IPS DF 4.7 (cell line): ENCODE results near the gene TRAPPC3.
A peak's percentile ranks its signal among the peaks of the same experiment; 100 is the strongest.

Source experiments
- DNase-seq: peaks from one replicate; pipeline ENCODE4 v3.0.0-alpha.2; 2013; ENCODE audit warnings: low spot score; ENCODE audit errors: extremely low read depth

The TRAPPC3 gene

DNA sequence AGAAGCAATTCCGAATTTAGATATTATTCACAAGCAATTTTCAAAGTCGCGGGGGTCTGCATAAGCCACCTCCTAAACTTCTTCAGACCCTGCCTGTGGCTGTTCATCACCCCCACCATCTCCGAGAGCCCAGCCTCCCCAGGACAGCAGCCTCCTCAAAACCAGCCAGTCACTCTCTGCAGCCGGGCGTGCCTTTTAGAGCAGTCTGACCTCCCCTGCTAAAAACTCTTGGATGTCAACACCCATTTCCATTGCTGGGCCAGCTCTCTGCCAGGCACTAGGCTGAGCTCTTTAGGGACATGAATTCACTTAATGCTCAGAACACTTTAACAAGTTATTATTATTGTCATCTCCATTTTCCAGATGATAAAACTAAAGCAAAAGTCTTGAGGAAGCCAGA lies 48.9 kb downstream of the TRAPPC3 start:
- no peak for DNase-seq

DNA sequence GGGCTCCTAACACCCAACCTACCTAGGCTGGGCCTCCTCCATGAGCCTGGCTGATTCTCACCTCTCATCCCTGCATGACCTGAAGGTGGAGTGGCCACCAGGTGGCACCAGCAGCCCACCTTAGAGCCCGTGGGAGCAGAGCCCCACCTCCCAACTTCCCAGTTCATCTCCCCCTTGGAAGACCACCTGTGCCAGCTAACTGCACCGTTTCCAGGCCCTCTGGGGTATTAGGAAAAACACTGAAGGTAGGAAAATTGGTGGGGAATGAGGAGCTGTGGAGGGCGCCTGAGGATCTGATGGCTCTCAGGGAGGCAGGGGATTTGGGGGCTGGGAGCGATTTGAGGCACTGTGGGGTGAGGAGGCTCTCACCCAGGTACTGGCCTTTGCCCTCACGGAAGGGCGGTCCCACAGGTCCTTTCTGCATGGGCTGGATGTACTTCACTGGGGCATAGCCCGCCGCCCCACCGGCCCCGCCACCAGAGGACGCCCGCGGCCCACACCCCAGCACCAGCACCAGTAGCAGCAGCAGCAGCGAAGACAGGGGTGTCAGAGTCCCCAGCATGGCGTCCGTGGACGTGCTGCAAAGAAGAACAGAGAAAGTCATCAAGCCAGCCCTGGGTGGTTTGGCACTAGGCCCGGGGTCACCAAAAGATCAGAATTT lies 49.5 kb downstream of the TRAPPC3 start:
- DNase-seq: peak; percentile 64

DNA sequence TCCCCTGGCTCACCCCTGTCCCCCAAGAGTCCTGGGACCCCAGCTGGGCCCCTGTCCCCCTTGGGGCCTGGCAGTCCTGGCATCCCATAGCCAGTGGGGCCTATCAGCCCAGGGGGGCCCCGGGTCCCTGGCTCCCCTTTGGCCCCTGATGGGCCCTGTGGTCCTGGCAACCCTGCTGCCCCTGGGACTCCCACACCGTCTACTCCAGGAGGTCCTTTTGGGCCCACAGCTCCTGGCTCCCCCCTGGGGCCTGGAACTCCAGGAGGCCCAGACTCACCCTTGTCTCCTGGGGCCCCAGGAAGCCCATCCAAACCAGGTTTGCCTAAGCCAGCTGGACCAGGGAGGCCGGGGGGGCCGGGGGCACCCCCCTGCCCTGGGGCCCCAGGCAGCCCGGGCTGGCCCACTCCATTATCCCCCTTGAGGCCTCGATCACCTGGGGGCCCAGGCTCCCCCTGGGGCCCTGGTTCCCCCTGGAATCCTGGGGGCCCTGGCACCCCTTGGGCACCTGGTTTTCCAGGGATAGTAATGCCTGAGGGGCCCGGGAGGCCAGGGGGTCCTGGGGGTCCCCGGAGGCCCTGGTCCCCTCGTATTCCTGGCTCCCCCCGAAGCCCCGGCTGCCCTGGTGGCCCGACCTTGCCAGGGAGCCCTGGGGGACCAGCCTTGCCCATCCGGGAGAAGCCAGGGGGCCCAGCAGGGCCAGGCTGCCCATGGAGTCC lies 50.5 kb downstream of the TRAPPC3 start:
- DNase-seq: no peak

DNA sequence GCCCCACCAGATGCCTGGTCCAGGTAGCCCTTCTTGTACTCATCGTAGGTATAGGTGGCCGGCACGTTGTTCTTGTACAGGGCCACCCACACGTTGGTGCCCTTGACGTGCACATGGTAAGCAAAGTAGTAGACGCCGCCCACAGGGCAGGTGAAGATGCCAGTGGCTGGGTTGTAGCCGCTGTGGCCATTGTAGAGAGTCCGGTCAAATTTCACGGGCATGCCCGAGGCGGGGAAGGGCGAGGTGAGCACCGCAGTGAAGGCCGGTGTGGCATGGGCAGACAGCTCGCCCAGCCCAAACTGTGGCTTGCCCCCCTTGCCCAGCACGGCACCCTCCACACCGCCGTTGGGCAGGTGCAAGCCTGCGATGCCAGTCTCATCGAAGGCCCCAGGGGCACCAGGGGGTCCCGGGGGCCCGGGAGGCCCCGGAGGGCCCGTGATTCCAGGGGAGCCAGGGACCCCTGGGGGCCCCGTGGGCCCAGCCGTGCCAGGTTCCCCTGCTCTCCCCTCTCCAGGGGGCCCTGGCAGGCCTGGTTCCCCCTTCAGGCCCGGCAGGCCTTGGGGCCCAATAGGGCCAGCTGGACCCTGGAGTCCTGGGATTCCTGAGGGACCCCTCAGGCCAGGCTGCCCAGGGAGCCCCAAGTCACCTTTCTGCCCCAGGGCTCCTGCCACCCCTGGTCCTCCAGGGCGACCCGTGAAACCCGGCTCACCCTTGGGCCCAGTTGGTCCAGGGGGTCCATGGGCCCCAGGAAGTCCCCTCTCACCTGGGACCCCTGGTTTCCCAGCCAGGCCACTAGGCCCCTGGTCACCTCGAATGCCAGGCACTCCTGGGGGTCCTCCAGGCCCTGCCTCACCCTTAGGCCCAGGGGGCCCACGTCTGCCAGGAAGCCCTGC lies 51.3 kb downstream of the TRAPPC3 start:
- DNase-seq: no peak

DNA sequence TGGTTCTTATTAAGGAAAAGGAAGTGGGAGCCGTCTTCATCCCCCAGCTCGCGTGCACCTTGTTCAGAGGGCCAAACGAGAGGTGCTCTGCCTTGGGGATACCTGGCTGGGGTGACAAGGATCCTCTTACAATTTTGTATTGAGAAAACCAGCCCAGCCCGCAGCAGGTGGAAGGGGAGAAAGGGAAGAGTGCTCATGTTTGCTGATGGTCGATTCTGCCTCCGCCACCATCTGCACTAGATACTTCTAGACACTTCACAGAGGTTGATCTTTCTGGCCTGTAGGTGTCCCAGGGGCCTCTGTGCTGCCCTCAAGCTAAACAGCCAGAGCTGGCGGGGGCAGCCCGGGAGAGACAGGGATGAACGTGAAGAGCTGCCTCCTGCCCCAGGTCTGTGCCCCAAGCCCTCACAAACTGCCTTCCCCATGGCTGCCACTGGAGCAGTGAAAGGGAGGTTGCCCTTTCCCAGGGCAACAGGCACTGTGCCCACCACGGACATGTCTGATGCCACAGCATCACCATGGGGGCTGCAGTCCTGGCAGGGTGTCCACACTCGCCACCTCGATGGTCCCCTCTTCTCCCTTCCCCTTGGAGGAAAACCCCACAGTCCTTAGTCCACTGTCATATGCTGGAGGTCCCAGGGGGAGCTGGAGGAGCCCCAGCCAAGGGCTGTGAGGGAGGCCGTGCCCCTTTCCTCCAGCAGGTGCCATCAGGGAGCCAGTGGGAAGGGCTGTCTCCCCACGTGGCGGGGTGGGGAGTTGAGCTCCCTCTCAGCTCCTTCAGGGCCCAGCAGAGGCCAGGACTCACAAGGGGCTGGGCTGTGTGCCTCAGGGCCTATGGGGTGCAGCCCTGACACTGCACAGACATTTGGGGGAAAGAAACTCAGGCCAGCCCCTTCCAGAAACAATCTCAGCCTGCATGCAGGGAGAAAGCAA lies 52.5 kb downstream of the TRAPPC3 start:
- DNase-seq: no peak

DNA sequence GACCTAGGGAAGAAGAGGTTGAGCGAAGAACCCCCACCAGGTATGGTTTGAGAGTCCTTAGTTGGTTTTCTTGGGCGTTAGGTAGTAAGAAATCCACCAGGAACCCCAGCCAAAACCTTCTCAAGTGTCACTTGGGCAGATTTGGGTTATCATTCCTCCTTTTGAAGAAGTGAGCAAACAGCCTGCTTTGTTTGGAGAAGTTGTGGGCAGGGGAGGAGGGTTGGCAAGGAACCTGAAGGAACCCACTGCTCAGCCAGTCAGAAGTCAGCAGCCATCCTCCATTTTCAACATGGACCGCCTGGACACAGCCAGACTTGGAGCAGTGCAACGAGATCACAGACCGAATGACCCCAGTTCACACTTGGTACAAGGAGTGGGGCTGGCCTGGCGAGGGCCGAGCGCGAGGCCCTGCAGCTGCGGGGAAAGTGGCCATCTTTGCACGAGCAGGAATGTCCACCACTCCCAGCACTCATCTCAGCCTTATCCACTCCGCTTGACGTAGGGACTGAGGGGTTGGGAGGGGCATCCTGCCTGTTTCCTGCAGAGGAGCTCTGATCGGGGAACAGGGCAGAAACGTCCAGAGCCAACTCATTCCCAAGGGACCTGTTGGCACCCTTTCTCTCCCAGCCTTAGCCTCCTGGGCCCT lies 53.4 kb downstream of the TRAPPC3 start:
- no peak for DNase-seq

DNA sequence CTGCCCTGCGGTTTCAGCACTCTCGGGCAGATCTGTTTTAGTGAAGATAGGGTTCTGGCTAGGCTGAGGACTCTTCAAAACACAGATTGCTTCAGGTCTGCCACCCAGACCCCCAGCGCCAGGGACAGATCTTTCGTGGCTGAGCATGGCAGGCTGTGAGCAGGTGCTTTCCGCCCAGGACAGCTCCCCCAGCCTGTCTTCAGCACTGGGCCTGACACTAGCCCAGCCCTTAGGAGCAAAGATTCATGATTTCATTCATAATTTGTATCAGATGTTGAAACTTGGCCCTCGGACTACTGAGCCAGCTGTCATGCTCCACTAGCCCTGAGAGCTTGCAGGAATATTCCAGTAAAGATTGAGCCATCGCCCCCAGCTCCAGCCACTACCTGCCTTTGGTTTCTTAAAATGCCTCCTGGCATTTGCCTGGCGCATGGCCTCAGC lies 54.6 kb downstream of the TRAPPC3 start:
- DNase-seq: no peak

DNA sequence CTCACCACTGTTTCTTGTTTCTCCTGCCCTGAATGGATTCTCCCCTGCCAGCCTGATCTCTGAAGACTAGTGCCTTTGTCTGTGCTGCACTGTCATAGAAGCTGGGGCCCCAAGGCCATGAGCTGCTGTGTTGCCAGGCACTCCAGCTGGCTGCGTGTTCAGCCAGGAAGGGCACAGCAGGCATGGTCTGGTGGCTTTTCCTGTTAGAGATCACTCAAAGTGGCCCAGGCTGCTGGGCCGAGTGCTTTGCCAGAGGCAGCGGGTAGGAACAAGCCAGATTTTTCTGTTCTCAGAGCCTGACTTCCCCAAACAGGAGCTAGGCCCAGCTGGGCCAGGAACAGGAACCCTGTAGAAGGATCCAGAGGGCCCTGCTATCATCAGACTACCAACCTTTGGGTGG lies 55.4 kb downstream of the TRAPPC3 start:
- DNase-seq: no peak

DNA sequence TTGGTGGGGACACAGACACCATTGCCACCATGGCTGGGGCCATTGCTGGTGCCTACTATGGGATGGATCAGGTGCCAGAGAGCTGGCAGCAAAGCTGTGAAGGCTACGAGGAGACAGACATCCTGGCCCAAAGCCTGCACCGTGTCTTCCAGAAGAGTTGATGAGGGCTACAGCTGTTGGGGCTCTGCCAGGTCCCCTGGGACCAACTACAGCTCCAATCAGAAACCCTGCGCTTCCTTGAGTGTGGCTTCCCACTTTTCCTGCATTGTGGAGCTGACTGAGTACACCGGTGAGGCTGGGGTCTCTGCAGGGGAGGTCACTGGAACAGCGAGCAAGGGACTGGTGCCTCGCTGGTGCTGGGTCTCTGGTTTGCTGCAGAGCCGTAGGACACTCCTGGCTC lies 56.1 kb downstream of the TRAPPC3 start:
- no peak for DNase-seq

DNA sequence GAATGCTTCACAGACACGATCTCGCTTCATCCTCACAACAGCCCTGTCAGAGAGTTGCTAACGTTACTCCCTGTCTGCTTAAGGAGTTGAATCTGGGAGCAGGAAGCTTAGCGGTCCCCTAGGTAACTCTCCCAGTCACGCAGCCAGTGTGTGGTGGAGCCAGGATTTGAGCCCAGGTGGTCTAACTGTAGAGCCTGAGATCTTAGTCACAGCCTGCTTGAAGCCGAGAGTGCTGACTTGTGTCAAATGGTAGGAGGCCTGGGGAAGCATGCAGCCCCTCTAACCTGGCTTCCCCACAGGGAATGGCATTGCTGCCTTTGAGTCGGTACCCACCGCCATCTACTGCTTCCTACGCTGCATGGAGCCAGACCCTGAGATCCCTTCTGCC lies 56.5 kb downstream of the TRAPPC3 start:
- DNase-seq: no peak

DNA sequence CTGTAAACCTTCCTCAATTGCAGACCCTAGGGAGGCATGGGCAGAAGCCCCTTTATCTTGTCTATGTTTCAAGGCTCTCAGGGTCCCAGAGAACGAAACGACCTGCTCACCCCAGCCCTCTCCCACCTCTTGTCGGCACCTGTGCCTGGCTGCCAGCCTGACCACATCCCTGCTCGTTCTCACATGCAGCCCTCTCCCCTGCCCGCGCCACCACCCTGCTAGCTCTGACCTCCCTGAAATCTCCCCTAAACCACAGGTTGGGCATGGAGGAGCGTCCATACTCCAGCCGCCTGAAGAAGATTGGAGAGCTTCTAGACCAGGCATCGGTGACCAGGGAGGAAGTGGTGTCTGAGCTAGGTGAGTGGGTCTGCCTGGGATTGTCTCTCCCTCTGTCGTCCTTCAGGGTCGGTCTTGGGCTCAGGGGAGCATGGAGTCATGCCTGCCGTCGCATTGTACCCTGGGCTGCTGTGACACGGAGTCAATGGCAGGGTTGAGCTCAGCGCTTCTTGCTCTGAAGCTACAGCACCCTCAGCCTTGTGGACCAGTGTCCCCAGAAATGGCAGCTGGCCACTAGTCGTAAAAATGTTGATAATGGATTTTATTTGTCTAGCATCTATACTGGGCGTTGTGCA lies 57.0 kb downstream of the TRAPPC3 start:
- DNase-seq: no peak

DNA sequence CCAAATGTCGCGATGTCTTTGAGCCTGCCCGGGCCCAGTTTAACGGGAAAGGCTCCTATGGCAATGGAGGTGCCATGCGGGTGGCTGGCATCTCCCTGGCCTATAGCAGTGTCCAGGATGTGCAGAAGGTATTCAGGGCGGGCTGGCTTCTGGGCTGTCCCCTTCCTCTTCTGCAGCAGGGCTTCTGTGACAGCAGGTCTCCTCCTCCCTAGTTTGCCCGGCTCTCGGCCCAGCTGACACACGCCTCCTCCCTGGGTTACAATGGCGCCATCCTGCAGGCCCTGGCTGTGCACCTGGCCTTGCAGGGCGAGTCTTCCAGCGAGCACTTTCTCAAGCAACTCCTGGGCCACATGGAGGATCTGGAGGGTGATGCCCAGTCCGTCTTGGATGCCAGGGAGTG lies 57.6 kb downstream of the TRAPPC3 start:
- DNase-seq: no peak

DNA sequence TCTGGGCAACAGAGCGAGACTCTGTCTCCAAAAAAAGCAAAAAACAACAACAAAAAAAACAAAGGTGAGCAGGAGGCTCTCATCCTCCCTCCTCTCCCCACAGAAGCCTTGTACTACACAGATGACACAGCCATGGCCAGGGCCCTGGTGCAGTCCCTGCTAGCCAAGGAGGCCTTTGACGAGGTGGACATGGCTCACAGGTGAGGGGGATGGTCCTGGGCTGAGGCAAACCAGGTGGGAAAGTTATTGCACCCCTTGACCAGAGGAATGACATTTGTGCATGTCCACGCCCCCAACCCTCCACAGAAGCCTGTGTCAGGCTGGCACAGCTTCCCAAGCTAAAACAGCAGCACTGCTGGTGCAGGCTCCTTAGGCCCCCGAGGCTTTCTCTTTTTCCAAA lies 58.1 kb downstream of the TRAPPC3 start:
- DNase-seq: no peak

DNA sequence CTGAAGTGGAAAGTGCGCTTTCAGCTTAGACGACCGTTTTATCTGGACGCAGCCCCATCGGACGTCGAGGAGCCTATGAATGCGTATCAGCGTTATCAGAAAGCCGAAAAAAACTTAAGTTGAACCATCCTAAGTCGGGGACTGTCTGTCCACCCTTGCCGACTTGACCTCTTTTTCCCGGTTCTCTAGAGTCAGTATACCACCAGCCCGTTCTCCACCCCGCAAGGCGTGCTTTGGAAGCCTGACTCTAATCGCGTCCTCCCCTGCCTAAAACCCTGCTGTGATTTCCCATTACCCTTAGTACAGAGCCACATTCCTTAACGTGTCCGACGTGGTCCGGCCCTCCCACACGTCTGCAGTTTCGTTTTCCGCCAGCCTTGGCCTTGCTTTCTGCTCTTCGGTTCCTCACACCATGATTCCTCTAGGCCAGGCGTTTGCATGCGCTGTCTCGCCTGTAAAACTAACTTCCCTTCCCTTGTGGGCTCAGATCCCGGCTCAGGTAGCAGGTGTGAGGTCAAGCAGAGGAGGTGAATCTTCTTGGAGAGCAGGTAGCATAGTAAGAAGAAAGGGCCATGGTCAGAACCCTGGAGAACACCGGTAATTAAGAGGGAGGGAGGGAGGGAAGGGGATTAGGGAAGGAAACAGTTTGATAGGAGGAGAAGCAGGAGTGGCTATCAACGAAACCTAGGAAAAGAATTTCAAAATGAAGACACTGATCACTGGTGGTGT lies 59.7 kb downstream of the TRAPPC3 start:
- no peak for DNase-seq

DNA sequence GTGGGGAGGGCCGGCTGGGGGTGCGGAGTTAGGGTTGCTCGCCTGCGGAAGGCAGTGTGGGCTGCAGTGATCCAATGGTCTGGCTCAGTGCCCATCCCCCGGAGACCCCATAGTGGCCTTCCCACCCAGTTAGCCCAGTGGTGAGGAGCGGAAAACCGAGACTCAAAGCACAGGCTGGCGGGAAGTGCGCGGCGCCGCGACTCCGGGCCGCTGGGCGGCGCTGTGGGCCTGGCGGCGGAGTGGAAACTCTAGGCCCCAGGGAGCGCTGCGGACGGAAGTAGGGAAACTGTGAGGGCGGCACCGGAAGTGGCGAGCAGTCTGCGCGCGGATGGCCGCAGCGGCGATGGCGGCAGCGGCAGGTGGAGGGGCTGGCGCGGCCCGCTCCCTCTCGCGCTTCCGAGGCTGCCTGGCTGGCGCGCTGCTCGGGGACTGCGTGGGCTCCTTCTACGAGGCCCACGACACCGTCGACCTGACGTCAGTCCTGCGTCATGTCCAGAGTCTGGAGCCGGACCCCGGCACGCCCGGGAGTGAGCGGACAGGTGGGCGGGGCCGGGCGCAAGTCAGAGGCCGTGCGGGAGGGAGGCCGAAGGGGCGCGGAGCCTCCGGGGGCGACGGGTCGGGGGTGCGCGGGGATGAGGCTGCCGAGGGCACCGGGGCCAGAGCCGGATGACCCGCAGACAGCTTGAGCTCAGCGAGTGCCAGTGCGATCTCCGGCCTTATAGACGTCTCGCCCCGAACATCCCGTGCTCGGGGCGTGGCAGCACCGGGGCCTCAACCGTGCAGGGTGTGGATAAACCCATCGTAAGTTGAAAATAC lies 60.5 kb downstream of the TRAPPC3 start, which contains the start of gene ADPRS:
Gene ADPRS, plus strand, starts transcription at position 316 of the 816 bp plus-strand sequence. Its CDS starts 13 bp downstream, at position 329.
- no peak for DNase-seq

DNA sequence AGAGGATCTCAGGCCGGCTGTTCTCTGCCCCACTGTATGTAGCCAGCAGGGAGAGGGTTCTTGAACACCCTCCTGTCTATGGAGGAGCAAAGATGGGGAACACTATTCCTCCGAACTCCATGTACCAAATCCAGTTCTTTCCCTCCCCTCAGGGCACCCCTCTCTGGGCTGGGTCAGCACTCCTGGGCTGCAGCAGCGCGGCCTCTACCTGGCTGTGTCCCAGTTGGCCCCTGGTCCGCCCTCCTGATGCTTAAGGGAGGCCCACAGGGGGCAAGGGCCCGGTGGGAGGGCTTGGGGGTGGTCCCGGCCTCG lies 61.1 kb downstream of the TRAPPC3 start:
- DNase-seq: no peak

DNA sequence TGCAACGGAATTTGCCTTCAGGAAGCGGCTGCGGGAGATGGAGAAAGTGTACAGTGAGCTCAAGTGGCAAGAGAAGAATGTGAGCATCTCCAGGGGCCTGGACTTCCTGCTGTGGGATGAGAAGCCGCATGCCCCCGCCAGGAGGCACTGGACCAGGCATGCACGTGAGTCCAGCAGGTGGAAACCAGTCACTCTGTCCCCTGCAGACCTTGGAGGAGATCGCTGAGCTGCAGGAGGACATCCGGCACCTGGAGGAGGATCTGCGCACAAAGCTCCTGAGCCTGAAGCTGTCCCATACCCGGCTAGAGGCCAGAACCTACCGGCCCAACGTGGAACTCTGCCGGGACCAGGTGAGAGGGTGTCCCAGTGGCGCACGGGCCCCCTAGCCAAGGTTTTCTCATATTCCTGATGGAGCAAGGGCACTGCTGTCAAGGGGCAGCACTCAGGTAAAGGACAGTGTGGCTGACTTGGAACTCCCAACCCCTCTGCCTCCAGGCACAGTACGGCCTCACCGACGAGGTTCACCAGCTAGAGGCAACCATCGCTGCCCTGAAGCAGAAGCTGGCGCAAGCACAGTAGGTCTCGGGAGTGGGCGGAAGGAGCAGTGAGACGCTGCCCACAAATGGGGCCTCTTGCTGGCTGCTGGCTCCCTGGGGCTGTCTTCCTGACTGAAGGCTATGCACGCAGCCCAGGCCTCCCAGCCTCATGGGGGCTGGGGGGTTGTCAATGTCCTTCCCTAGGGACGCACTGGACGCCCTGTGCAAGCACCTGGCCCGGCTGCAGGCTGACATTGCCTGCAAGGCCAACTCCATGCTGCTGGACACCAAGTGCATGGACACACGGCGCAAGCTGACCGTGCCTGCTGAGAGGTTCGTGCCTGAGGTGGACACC lies 61.8 kb downstream of the TRAPPC3 start:
- DNase-seq: no peak
